ENCODE data around the gene TMEM273.

- no peak for TF ChIP-seq EP300 (IDR thresholded peaks at IDR 0.05)
- TF ChIP-seq, protein P1, sequence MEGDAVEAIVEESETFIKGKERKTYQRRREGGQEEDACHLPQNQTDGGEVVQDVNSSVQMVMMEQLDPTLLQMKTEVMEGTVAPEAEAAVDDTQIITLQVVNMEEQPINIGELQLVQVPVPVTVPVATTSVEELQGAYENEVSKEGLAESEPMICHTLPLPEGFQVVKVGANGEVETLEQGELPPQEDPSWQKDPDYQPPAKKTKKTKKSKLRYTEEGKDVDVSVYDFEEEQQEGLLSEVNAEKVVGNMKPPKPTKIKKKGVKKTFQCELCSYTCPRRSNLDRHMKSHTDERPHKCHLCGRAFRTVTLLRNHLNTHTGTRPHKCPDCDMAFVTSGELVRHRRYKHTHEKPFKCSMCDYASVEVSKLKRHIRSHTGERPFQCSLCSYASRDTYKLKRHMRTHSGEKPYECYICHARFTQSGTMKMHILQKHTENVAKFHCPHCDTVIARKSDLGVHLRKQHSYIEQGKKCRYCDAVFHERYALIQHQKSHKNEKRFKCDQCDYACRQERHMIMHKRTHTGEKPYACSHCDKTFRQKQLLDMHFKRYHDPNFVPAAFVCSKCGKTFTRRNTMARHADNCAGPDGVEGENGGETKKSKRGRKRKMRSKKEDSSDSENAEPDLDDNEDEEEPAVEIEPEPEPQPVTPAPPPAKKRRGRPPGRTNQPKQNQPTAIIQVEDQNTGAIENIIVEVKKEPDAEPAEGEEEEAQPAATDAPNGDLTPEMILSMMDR (IDR thresholded peaks at IDR 0.05): no peak
- no peak for TF ChIP-seq POLR2A (IDR thresholded peaks at IDR 0.05)
These were observed 44.0 kb downstream of the TMEM273 start for GRCh38 chr10:49144058-49144720.

All from suprapubic skin (tissue), 3 donors.